Endothelial cell (in vitro differentiated cells): ENCODE measurements around the gene KIT. TPM values are rescaled to one million over a fixed set of nuclear protein-coding genes. Genes with fewer than 3 reads are reported as not detected.

ENCODE experiments used
- DNase-seq: peaks from one replicate; pipeline ENCODE4 v3.0.0; 2021; ENCODE audit warnings: low spot score
- H3K27ac Mint-ChIP-seq: one replicate; pipeline ENCODE4 v1.8.0; 2021; ENCODE audit warnings: mixed read lengths, inconsistent platforms; ENCODE audit not compliant: unreplicated experiment
- H3K27me3 Mint-ChIP-seq: one replicate; pipeline ENCODE4 v1.8.0; 2021; ENCODE audit warnings: mild to moderate bottlenecking, moderate library complexity, mixed read lengths, inconsistent platforms; ENCODE audit not compliant: unreplicated experiment
- H3K36me3 Mint-ChIP-seq: one replicate; pipeline ENCODE4 v1.8.0; 2021; ENCODE audit warnings: mild to moderate bottlenecking, low read depth, mixed read lengths, inconsistent platforms; ENCODE audit not compliant: unreplicated experiment
- H3K4me1 Mint-ChIP-seq: one replicate; pipeline ENCODE4 v1.8.0; 2021; ENCODE audit warnings: mild to moderate bottlenecking, mixed read lengths, inconsistent platforms; ENCODE audit not compliant: unreplicated experiment
- H3K4me3 Mint-ChIP-seq: one replicate; pipeline ENCODE4 v1.8.0; 2021; ENCODE audit warnings: mild to moderate bottlenecking, mixed read lengths, inconsistent platforms; ENCODE audit not compliant: unreplicated experiment
- H3K9me3 Mint-ChIP-seq: one replicate; pipeline ENCODE4 v1.8.0; 2021; ENCODE audit warnings: mixed read lengths, inconsistent platforms; ENCODE audit not compliant: unreplicated experiment
- total RNA-seq: library from RNA; stranded (reverse); fragmentation: NEBNext Ultra II Directional; extraction: Animal tissue kit (Norgen Biotek cat#: 25700); gene quantifications from one replicate; pipeline ENCODE4 v1.2.1, GENCODE V29; 2021; ENCODE audit not compliant: unreplicated experiment
- TF ChIP-seq, protein P1 (sequence below): fragments of 200-600 bp; sonication (generic); IDR thresholded peaks from one replicate; pipeline ENCODE4 v1.5.0; 2021; ENCODE audit warnings: antibody characterized with exemption; ENCODE audit not compliant: unreplicated experiment

Gene KIT
- total RNA-seq, 1 donor from 2014 or later, result 49.1 TPM

GRCh38 chr4:54741202-54741601 is 83.4 kb downstream of the KIT start:
- Mint-ChIP-seq H3K36me3 (peaks cover 37% of the 10 kb centered on the region), H3K4me3 (no peak overlapping the region), H3K4me1 (peaks cover 10% of the 10 kb centered on the region), H3K27me3 (no peaks in the 10 kb centered on the region), H3K27ac (no peak overlapping the region), H3K9me3 (no peaks in the 10 kb centered on the region)
- DNase-seq, result no peak
- TF ChIP-seq, protein P1, sequence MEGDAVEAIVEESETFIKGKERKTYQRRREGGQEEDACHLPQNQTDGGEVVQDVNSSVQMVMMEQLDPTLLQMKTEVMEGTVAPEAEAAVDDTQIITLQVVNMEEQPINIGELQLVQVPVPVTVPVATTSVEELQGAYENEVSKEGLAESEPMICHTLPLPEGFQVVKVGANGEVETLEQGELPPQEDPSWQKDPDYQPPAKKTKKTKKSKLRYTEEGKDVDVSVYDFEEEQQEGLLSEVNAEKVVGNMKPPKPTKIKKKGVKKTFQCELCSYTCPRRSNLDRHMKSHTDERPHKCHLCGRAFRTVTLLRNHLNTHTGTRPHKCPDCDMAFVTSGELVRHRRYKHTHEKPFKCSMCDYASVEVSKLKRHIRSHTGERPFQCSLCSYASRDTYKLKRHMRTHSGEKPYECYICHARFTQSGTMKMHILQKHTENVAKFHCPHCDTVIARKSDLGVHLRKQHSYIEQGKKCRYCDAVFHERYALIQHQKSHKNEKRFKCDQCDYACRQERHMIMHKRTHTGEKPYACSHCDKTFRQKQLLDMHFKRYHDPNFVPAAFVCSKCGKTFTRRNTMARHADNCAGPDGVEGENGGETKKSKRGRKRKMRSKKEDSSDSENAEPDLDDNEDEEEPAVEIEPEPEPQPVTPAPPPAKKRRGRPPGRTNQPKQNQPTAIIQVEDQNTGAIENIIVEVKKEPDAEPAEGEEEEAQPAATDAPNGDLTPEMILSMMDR, result no peak

DNA sequence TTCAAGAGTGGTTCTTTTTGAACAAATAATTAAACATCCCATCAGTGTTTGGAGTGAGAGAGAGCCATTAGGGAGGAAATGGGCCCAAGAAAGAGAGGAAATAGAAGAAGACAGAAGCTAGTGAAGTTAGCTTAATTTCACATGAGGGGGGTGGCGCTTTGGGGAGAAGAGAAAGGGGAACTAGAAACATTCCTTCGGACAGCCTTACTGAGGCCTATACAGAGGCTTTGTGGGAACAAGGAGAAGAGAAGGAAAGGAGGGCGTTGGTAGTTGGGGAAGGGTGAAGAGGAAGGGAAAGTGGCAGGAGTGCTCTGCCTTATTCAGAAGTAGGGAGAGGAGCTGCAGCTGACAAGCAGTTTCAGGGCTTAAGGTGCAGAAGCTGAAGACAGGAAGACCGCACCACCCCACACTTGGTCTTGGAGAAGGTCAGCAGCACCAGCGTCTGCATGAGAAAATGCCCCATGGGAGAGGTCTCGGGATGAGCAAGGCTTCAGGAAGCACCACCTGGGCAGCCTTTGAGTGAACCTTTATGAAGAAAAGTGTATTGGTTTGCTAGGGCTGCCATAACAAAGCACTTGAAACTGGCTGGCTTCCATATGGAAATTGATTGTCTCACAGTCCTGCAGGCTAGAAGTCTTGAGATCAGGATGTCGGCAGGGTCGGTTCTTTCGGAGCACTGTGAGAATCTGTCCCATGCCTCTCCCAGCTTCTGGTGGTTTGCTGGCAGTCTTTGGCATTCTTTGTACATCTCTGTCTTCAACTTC is 85.1 kb downstream of the KIT start:
- Mint-ChIP-seq H3K27ac (no peak overlapping the region), H3K9me3 (no peaks in the 10 kb centered on the region)
- DNase-seq, result no peak

DNA sequence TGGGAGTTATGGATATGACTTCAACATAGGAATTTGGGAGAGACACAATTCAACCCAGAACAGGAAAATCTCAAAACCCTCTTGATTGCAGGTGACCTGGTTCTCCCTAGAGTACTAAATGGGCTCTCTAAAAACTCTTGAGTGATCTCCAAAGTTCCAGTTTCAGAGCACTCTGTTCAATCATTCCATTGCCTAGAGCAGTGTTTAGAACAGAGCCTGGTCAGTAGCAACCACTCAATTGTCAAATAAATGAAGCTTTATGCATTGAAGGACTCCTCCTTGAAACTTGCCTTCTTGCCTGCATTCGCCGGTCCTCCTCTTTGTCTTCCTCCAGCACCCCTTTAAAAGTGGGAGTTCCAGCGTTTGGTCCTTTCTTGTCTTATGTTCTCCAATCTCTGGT is 85.8 kb downstream of the KIT start:
- Mint-ChIP-seq H3K4me1 (peaks cover 10% of the 10 kb centered on the region), H3K9me3 (no peaks in the 10 kb centered on the region), H3K27ac (no peak overlapping the region), H3K27me3 (peaks cover 1% of the 10 kb centered on the region), H3K36me3 (peaks cover 41% of the 10 kb centered on the region), H3K4me3 (no peak overlapping the region)
- DNase-seq, result no peak
- TF ChIP-seq, protein P1, result no peak

More for the DNA sequence above, 85.1 kb downstream of the KIT start:
- TF ChIP-seq, protein P1, result no peak
- Mint-ChIP-seq H3K27me3 (no peaks in the 10 kb centered on the region), H3K4me1 (peaks cover 6% of the 10 kb centered on the region), H3K4me3 (no peak overlapping the region), H3K36me3 (peaks cover 41% of the 10 kb centered on the region)

GRCh38 chr4:54744487-54744886 is 86.7 kb downstream of the KIT start:
- TF ChIP-seq, protein P1, result no peak

DNA sequence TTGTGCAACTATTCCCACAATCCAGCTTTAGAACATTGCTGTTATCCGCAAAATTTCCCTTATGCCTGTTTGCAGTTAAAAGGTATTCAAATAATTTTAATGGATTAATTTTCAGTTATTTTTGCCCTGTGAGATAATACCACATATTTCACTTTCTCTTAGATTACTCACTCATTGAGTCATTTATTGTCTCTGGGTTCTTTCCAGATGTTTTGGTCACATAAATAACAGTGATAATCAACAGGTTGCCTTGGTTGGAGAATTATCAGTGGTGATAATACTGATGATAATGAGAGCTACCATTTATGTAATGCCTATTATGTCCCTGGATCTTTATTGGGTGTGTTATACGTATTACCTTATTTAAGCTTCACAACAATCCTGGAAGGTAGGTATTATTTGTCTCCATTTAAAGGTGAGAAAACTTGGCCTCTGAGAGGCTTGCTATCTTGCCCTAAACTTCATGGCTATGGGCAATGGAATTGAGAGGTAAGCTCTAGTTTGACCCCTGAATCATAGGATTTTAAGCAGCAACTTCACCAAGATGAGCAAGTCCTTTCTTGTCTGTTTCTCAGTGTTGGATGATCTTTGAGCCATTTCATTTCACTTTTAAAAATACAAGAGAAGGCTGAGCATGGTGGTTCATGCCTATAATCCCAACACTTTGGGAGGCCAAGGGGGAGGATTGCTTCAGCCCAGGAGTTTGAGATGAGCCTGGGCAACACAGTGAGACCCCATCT is 87.4 kb downstream of the KIT start:
- TF ChIP-seq, protein P1, result no peak
- H3K27ac Mint-ChIP-seq, result no peak overlapping the region
- peaks cover 10% of the 10 kb centered on the region for H3K4me1 Mint-ChIP-seq
- DNase-seq, result no peak
- H3K9me3 Mint-ChIP-seq, result no peaks in the 10 kb centered on the region
- peaks cover 1% of the 10 kb centered on the region for H3K27me3 Mint-ChIP-seq
- H3K4me3 Mint-ChIP-seq, result no peak overlapping the region
- H3K36me3 Mint-ChIP-seq, result peaks cover 35% of the 10 kb centered on the region

More at GRCh38 chr4:54744487-54744886, 86.7 kb downstream of the KIT start:
- no peak for DNase-seq
- Mint-ChIP-seq H3K9me3 (no peaks in the 10 kb centered on the region), H3K4me1 (peaks cover 10% of the 10 kb centered on the region), H3K4me3 (no peak overlapping the region), H3K36me3 (peaks cover 35% of the 10 kb centered on the region), H3K27ac (no peak overlapping the region), H3K27me3 (peaks cover 1% of the 10 kb centered on the region)
